ENCODE data around the gene PRTG. TPM values are rescaled to one million over a fixed set of nuclear protein-coding genes. Genes with fewer than 3 reads are reported as not detected.

Gene PRTG
- total and polyA plus RNA-seq, 9 of the 15 experiments (the other 6 are each of a cell fraction or from before 2014, with no cell fraction given): under 0.01 to 0.14 (median 0.06) TPM; not detected in 1

GRCh38 chr15:55707951-55708350 lies 35.0 kb downstream of the PRTG start:
- CTCF ChIA-PET (ENCODE audit: low intra/inter-chr PET ratio): no interaction called here
- no TSS peak for BruUV-seq (replicated peaks)
- no peak for TF ChIP-seq GTF2F1 (IDR thresholded peaks at IDR 0.05; ENCODE audit: low read depth, low read length)
- TF ChIP-seq TAF15 (IDR thresholded peaks at IDR 0.05; ENCODE audit: low read depth, low read length): no peak
- TF ChIP-seq PRPF4 (IDR thresholded peaks at IDR 0.05; ENCODE audit: insufficient read depth, low read depth, low read length, poor library complexity, severe bottlenecking): no peak
- TF ChIP-seq KAT8 (IDR thresholded peaks at IDR 0.05; ENCODE audit: low read depth): no peak
- TF ChIP-seq MNT (conservative IDR thresholded peaks at IDR 0.05): no peak
- no peak for TF ChIP-seq ZNF609 (CRISPR knock-in tag; IDR thresholded peaks at IDR 0.05; ENCODE audit: borderline replicate concordance)
- no peak for TF ChIP-seq NRF1 (conservative IDR thresholded peaks at IDR 0.05 in 1 of 2, IDR thresholded peaks at IDR 0.05 in 1 of 2)
- no peak for TF ChIP-seq BHLHE40 (IDR thresholded peaks at IDR 0.05; ENCODE audit: low read length)
- no peak for TF ChIP-seq PKNOX1 (IDR thresholded peaks at IDR 0.05)
- TF ChIP-seq AFF1 (IDR thresholded peaks at IDR 0.05; ENCODE audit: low read depth in 1 of 2, partially characterized antibody in 2 of 2): no peak

More at GRCh38 chr15:55707951-55708350, 35.0 kb downstream of the PRTG start:
- in situ Hi-C loops (cut with MboI): no loop called here
- H3K36me3 ChIP-seq (ENCODE audit: control insufficient read depth, insufficient read depth, low read length): no peaks in the 10 kb centered on the region
- POLR2A ChIA-PET: no interaction called here
- no peak overlapping the region for H3K4me2 ChIP-seq (ENCODE audit: insufficient read depth, low read length)
- H4K20me1 ChIP-seq (replicated peaks; ENCODE audit: control insufficient read depth, insufficient read depth, low read length): no peaks in the 10 kb centered on the region
- FAIRE-seq (no peak), ATAC-seq (no peak), DNase-seq (ENCODE audit: extremely low read depth in 1 of 4, low spot score in 3 of 4) (no peak)
- no peaks in the 10 kb centered on the region for H3K9me1 ChIP-seq (ENCODE audit: control insufficient read depth, insufficient read depth, low read length)
- no peaks in the 10 kb centered on the region for H3K79me2 ChIP-seq (ENCODE audit: control insufficient read depth, insufficient read depth, low read length)
- no peak overlapping the region for H2AFZ ChIP-seq (ENCODE audit: low read depth, low read length)
- H3K27ac ChIP-seq (ENCODE audit: extremely low read depth, low read depth, low read length): no peak overlapping the region
- WGBS (ENCODE audit: insufficient coverage, low coverage, missing lambda C conversion rate): 3% methylated on average over 4 of the region's 4 CpGs
- no peaks in the 10 kb centered on the region for H3K4me1 ChIP-seq (replicated peaks in 1 of 2; ENCODE audit: control insufficient read depth in 2 of 2, insufficient read depth in 2 of 2, low read length in 2 of 2)
- H3K27me3 ChIP-seq (ENCODE audit: control insufficient read depth in 2 of 2, insufficient read depth in 2 of 2, low read length in 2 of 2): 0 out of 5 replicates have a peak, but pooled peaks cover 0 to 4% of the 10 kb centered on the region in 2 experiments
- H3K4me3 ChIP-seq: no peak overlapping the region
- H3K9me3 ChIP-seq (replicated peaks; ENCODE audit: control insufficient read depth, insufficient read depth, low read depth, low read length): no peaks in the 10 kb centered on the region
- intact Hi-C loops (cut with micrococcal nuclease): no loop called here
- no peak overlapping the region for H3K9ac ChIP-seq (ENCODE audit: insufficient read depth in 1 of 2, low read depth in 2 of 2, low read length in 2 of 2)

Measured in K562 (cell line).